RKO (cell line): ENCODE measurements around the gene TMEM223.
"Not testable (repeated sequence)": the region's sequence is repeated elsewhere in the genome, so short reads cannot be mapped to it uniquely, and the experiment has no call there.

Experiments used
- DNase-seq: peaks from one replicate; pipeline ENCODE4 v3.0.0-alpha.2; 2016; ENCODE audit warnings: low spot score

The TMEM223 gene

DNA sequence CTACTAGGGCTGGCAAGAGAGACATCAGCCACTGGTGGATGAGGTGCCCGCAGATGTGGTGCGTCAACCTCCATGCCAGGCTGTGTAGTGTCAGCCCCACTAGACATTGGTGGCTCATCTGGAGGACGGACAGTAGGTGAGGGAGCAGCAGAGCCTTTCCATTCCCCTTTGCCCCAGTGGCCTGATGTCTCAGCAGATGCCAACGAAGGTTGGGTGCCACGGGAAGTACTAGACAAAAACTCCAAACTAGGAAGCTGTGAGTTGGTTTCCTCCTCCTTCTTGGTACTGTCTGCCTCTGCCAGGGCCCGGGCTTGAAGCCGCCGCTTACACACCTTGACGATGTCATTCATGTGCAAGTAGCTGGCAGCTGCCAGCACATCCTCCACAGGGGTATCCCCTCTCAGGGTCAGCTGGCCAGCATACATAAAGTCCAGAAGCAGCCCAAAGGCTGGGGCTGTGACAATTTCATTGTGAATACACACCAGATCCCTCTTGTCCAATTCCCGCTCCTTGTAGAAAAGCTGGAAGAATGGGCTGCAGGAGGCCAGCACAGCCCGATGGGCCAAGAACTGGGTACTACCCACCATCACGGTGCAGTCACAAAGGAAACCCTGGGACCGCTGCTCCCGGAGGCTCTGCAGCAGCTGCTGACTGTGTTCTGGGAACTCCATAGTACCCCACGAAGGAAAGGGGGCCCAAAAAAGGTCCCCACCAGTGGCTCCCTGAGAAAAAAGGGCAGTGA is 38.6 kb downstream of the TMEM223 start:
- DNase-seq = no peak

DNA sequence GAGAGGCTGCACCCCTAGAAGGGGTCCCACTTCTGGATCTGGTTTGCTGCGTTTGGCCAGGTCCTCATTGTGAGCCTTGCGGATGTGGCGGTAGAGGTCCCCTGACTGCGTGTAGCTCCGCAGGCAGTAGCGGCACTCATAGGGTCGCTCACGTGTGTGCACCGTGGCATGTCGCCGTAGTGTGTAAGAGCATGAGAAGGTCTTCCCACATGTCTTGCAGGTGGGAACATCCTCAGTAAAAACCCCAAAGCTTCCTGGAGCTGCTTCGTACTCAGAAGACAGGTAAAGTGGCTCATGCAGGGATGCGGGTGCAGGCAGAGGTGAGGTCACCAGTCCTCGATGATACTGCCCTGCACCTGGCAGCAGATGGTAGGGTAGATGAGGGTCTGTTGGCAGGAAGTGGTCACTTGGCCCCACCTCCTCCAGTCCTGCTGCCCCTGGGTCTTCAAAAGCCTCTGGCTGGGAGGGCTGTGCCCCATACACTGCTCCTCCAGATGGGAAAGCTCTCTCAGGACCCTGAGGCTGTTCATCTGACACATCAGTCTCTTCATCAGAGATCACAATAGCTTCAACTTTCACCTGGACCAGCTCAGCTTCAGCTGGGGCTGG is 39.5 kb downstream of the TMEM223 start:
- no peak for DNase-seq

DNA sequence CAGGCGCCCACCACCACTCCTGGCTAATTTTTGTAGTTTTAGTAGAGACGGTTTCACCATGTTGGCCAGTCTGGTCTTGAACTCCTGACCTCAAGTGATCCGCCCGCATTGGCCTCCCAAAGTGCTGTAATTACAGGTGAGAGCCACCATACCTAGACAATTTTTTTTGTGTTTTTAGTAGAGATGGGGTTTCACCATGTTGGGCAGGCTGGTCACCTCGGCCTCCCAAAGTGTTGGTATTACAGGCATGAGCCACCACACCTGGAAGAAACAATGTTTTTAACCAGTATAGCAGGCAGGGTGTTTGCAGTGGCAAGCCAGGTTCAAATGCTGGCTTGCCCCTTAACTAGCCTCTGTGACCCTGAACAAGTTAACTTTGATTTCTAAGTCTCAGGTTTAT is 41.9 kb downstream of the TMEM223 start:
- DNase-seq = not testable (repeated sequence)

DNA sequence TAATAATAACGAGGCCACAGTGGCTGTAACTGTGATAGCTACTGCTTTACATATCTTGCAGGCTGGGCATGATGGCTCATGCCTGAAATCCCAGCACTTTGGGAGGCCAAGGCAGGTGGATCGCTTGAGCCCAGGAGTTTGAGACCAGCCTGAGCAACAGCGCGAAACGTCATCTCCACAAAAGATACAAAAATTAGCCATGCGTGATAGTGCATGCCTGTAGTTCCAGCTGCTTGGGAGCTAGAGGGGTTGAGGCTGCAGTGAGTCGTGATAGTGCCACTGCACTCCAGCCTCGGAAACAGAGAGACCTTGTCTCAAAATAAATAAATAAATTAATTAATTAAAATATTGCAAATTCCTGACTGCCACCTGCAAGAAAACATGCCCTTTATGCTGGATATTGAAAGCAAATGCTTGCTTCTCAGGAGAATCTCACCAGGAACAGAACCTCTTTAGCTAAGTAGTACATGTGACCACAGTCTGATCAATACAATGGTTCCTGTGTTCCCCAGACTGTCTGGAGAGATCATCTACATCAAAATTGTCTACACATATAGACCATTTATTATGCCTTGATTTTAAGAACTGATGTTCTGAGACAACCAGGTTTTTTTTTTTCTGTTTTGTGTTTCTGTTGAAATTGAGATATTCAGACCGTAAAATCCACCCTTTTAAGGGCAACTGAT is 44.2 kb downstream of the TMEM223 start:
- no peak for DNase-seq
